B cell (primary cell): ENCODE results near the gene WDHD1. TPM values are rescaled to one million over a fixed set of nuclear protein-coding genes. Genes with fewer than 3 reads are reported as not detected.

Experiments
- ATAC-seq: fragments of 200-7000 bp; cut with Tn5 transposase; one replicate; pipeline ENCODE4 v1.10.0; 2021; ENCODE audit warnings: low read depth, mild to moderate bottlenecking, moderate number of reproducible peaks, moderate library complexity
- CTCF ChIA-PET: fragments of 350-600 bp; sonication (Branson Sonifier 250); formaldehyde crosslinking; loops from one replicate; lab custom pipeline; 2021; ENCODE audit warnings: antibody characterized with exemption, inconsistent platforms; lab: Charles Lee
- POLR2A ChIA-PET: fragments of 350-600 bp; sonication (Branson Sonifier 250); formaldehyde crosslinking; loops from one replicate; lab custom pipeline; 2021; ENCODE audit warnings: antibody characterized with exemption; lab: Charles Lee
- DNase-seq: peaks from one replicate; pipeline ENCODE4 v3.0.0; 2013
- H2AFZ ChIP-seq: 2 replicates; pipeline ENCODE4 v1.6.1; 2012; ENCODE audit warnings: mild to moderate bottlenecking, low read depth, low read length; ENCODE audit not compliant: insufficient read depth, poor library complexity, severe bottlenecking
- H3K27ac ChIP-seq, 2 donors: 1 replicate in 1 of 2; 2 replicates in 1 of 2; pipeline ENCODE4 v1.5.1; 2012 to 2013; ENCODE audit warnings: low read length in 2 of 2, mild to moderate bottlenecking in 2 of 2, moderate library complexity in 1 of 2
- H3K27me3 ChIP-seq, 4 experiments: fragments of 200-600 bp in 1 of 4; sonication (generic) in 1 of 4; replicated peaks in 1 of 4; 1 replicate in 2 of 4; 2 replicates in 2 of 4; pipeline versions ENCODE4 v1.6.1 to v1.7.0; 2013 to 2016; ENCODE audit warnings: low read length in 3 of 4, mild to moderate bottlenecking in 2 of 4, mixed read lengths in 1 of 4, moderate library complexity in 1 of 4; ENCODE audit not compliant: insufficient read depth in 4 of 4, control insufficient read depth in 3 of 4; ENCODE audit errors: control extremely low read depth in 1 of 4
- H3K36me3 ChIP-seq, 2 experiments: replicated peaks in 1 of 2; 1 replicate in 1 of 2; 2 replicates in 1 of 2; pipeline versions ENCODE4 v1.6.1 to v1.7.1; 2013; ENCODE audit warnings: low read length in 1 of 2; ENCODE audit not compliant: insufficient read depth in 2 of 2, control insufficient read depth in 1 of 2; ENCODE audit errors: control extremely low read depth in 1 of 2, extremely low read depth in 1 of 2
- H3K4me1 ChIP-seq, 2 donors: fragments of 200-600 bp in 1 of 2; sonication (generic) in 1 of 2; 1 replicate in 1 of 2; 2 replicates in 1 of 2; pipeline versions ENCODE4 v1.5.1 to v1.6.1; 2013 to 2017; ENCODE audit warnings: low read length in 2 of 2; ENCODE audit not compliant: control insufficient read depth in 2 of 2, insufficient read depth in 2 of 2
- H3K4me2 ChIP-seq: replicated peaks from 2 replicates; pipeline ENCODE3; 2012; ENCODE audit warnings: mild to moderate bottlenecking, low read depth, low read length; ENCODE audit not compliant: poor library complexity, severe bottlenecking
- H3K4me3 ChIP-seq, 5 experiments: fragments of 200-600 bp in 1 of 5; sonication (generic) in 1 of 5; 1 replicate in 3 of 5; 2 replicates in 2 of 5; pipeline versions ENCODE4 v1.5.1 to v1.7.0; 2011 to 2016; ENCODE audit warnings: low read length in 4 of 5, mild to moderate bottlenecking in 4 of 5, low read depth in 2 of 5, control low read depth in 1 of 5, moderate library complexity in 1 of 5; ENCODE audit not compliant: insufficient read depth in 1 of 5; ENCODE audit errors: control extremely low read depth in 1 of 5, extremely low read depth in 1 of 5
- H3K79me2 ChIP-seq: fragments of 200-600 bp; sonication (generic); one replicate; pipeline ENCODE4 v1.6.0; 2016; ENCODE audit warnings: low read length; ENCODE audit not compliant: control insufficient read depth, insufficient read depth
- H3K9ac ChIP-seq: fragments of 200-600 bp; sonication (generic); 2 replicates; pipeline ENCODE4 v1.6.1; 2017; ENCODE audit warnings: mild to moderate bottlenecking, low read length, moderate library complexity
- H3K9me3 ChIP-seq, 3 donors: one replicate each; pipeline versions ENCODE4 v1.6.1 to v1.7.1; 2013; ENCODE audit warnings: low read length in 2 of 3; ENCODE audit not compliant: control insufficient read depth in 2 of 3, insufficient read depth in 1 of 3; ENCODE audit errors: control extremely low read depth in 1 of 3
- H4K20me1 ChIP-seq: 2 replicates; pipeline ENCODE4 v1.6.0; 2012; ENCODE audit warnings: mild to moderate bottlenecking, low read length; ENCODE audit not compliant: insufficient read depth, control insufficient read depth, poor library complexity, severe bottlenecking
- H3K27ac Mint-ChIP-seq: one replicate; pipeline ENCODE4 v1.8.0; 2021; ENCODE audit warnings: mixed read lengths
- H3K27me3 Mint-ChIP-seq: one replicate; pipeline ENCODE4 v1.8.0; 2021; ENCODE audit warnings: mixed read lengths
- H3K4me1 Mint-ChIP-seq: one replicate; pipeline ENCODE4 v1.8.0; 2021; ENCODE audit warnings: mixed read lengths
- H3K4me3 Mint-ChIP-seq: one replicate; pipeline ENCODE4 v1.8.0; 2021; ENCODE audit warnings: mixed read lengths
- H3K9me3 Mint-ChIP-seq: one replicate; pipeline ENCODE4 v1.8.0; 2022; ENCODE audit warnings: mixed read lengths; ENCODE audit not compliant: insufficient read depth
- EZH2 ChIP-seq: IDR thresholded peaks from 2 replicates; pipeline ENCODE4 v1.6.1; 2012; ENCODE audit warnings: borderline replicate concordance, low read depth, mild to moderate bottlenecking, moderate library complexity, low read length; ENCODE audit not compliant: insufficient read depth, poor library complexity, severe bottlenecking
- WGBS: methylation state at CpG from one replicate; pipeline ENCODE4 v1.1.5; 2013; ENCODE audit warnings: missing lambda C conversion rate; ENCODE audit not compliant: insufficient coverage; 5-methylcytosine and 5-hydroxymethylcytosine counted together
- intact Hi-C: fragments of 100-400 bp; cut with micrococcal nuclease; formaldehyde crosslinking; loops from one replicate; pipeline ENCODE4 v1.10.0; 2022
- polyA plus RNA-seq: library from polyadenylated mRNA; depleted of rRNA; stranded (reverse); fragments of >200 nt; gene quantifications from 2 replicates; pipeline ENCODE4 v1.2.3, GENCODE V29; 2012
- total RNA-seq, 2 donors: library from RNA; stranded (reverse); fragments of 120-200 nt in 1 of 2; gene quantifications; 1 replicate in 1 of 2; 2 replicates in 1 of 2; pipeline versions ENCODE4 v1.2.3 to v1.2.4, GENCODE V29; 2013 to 2022
- TF ChIP-seq, protein P1 (sequence below): fragments of 200-600 bp; IDR thresholded peaks from one replicate; pipeline ENCODE4 v1.8.0; 2022; ENCODE audit warnings: antibody characterized with exemption, mild to moderate bottlenecking

The WDHD1 gene
- total and polyA plus RNA-seq, 2 donors (not counting 1 experiment from before 2014, with no cell fraction given): 0.61 to 6.5 TPM

- intact Hi-C loops: no loop called here
Measured at GRCh38 chr14:54979039-54979438, 47.9 kb downstream of the WDHD1 start.

GRCh38 chr14:54976316-54976715, 50.6 kb downstream of the WDHD1 start:
- no peak overlapping the region for H3K4me3 ChIP-seq
- Mint-ChIP-seq H3K4me3 (no peak overlapping the region), H3K4me1 (no peaks in the 10 kb centered on the region), H3K27ac (no peak overlapping the region), H3K9me3 (no peaks in the 10 kb centered on the region), H3K27me3 (no peaks in the 10 kb centered on the region)
- ChIA-PET POLR2A (no interaction called here), CTCF (no interaction called here)
- intact Hi-C loops: no loop called here
- WGBS: 100% methylated on average over 2 of the region's 4 CpGs
- H3K4me1 ChIP-seq: no peaks in the 10 kb centered on the region
- TF ChIP-seq, protein P1, sequence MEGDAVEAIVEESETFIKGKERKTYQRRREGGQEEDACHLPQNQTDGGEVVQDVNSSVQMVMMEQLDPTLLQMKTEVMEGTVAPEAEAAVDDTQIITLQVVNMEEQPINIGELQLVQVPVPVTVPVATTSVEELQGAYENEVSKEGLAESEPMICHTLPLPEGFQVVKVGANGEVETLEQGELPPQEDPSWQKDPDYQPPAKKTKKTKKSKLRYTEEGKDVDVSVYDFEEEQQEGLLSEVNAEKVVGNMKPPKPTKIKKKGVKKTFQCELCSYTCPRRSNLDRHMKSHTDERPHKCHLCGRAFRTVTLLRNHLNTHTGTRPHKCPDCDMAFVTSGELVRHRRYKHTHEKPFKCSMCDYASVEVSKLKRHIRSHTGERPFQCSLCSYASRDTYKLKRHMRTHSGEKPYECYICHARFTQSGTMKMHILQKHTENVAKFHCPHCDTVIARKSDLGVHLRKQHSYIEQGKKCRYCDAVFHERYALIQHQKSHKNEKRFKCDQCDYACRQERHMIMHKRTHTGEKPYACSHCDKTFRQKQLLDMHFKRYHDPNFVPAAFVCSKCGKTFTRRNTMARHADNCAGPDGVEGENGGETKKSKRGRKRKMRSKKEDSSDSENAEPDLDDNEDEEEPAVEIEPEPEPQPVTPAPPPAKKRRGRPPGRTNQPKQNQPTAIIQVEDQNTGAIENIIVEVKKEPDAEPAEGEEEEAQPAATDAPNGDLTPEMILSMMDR: no peak
- TF ChIP-seq EZH2: no peak
- H3K27ac ChIP-seq: no peak overlapping the region
- DNase-seq (no peak), ATAC-seq (no peak)
- no peak overlapping the region for H3K9ac ChIP-seq
- no peak overlapping the region for H2AFZ ChIP-seq
- no peaks in the 10 kb centered on the region for H4K20me1 ChIP-seq
- no peaks in the 10 kb centered on the region for H3K9me3 ChIP-seq
- no peaks in the 10 kb centered on the region for H3K27me3 ChIP-seq
- H3K4me2 ChIP-seq: no peak overlapping the region
- H3K79me2 ChIP-seq: no peaks in the 10 kb centered on the region
- H3K36me3 ChIP-seq: no peaks in the 10 kb centered on the region

More at GRCh38 chr14:54979039-54979438, 47.9 kb downstream of the WDHD1 start:
- H3K27ac Mint-ChIP-seq: no peak overlapping the region
- Histone ChIP-seq H2AFZ (no peak overlapping the region), H4K20me1 (no peaks in the 10 kb centered on the region), H3K9ac (no peak overlapping the region), H3K9me3 (no peaks in the 10 kb centered on the region), H3K27ac (no peak overlapping the region), H3K4me2 (no peak overlapping the region), H3K27me3 (no peaks in the 10 kb centered on the region), H3K4me1 (no peaks in the 10 kb centered on the region), H3K79me2 (no peaks in the 10 kb centered on the region), H3K36me3 (peaks cover 0 to 2% of the 10 kb centered on the region in 2 experiments), H3K4me3 (no peak overlapping the region)
- WGBS: no CpG with 5 or more reads among the region's 3 CpGs
- no peak for DNase-seq
- H3K27me3 Mint-ChIP-seq: no peaks in the 10 kb centered on the region
- no peaks in the 10 kb centered on the region for H3K4me1 Mint-ChIP-seq
- CTCF ChIA-PET: no interaction called here
- POLR2A ChIA-PET: no interaction called here
- no peak overlapping the region for H3K4me3 Mint-ChIP-seq
- no peak for ATAC-seq
- no peak for TF ChIP-seq EZH2
- TF ChIP-seq, protein P1: no peak
- H3K9me3 Mint-ChIP-seq: no peaks in the 10 kb centered on the region
